Adrenal gland (tissue), 5 donors: ENCODE measurements around the gene MPHOSPH10.
"Not testable (repeated sequence)": the region's sequence is repeated elsewhere in the genome, so short reads cannot be mapped to it uniquely, and the experiment has no call there.

Source experiments
- CTCF ChIP-seq, 6 experiments: fragments of 450-650 bp in 4 of 6; fragments of 200-600 bp in 2 of 6; sonication (generic) in 1 of 6; IDR thresholded peaks; 1 replicate in 5 of 6; 2 replicates in 1 of 6; pipeline versions ENCODE4 v1.5.1 to v1.8.0; 2016 to 2021; ENCODE audit warnings: antibody characterized with exemption in 6 of 6, mild to moderate bottlenecking in 2 of 6, moderate library complexity in 1 of 6
- POLR2A ChIP-seq, 2 donors: fragments of 450-650 bp; IDR thresholded peaks; one replicate each; pipeline ENCODE4 v1.6.1; 2017; ENCODE audit warnings: antibody characterized with exemption in 2 of 2, mild to moderate bottlenecking in 2 of 2, moderate library complexity in 1 of 2
- donor health status: DM: no; HTN: no; CAD: no.

- not testable (repeated sequence) for TF ChIP-seq CTCF, POLR2A (IDR thresholded peaks at IDR 0.05)
Measured at GRCh38 chr2:71089475-71089874, 41.0 kb upstream of the MPHOSPH10 start.
